Stimulated activated CD8-positive, alpha-beta memory T cell treated with anti-CD3 and anti-CD28 coated beads, Interleukin-15, amount 100 ng/mL, for 4 hours (primary cell): ENCODE measurements around the gene ZSCAN25.
A peak's percentile ranks its signal among the peaks of the same experiment; 100 is the strongest.
"Not testable (repeated sequence)": the region's sequence is repeated elsewhere in the genome, so short reads cannot be mapped to it uniquely, and the experiment has no call there.

Experiments used
- DNase-seq, 2 donors: peaks; one replicate each; pipeline ENCODE4 v3.0.0-alpha.2; 2020; ENCODE audit warnings: low read depth in 2 of 2

ZSCAN25 gene

DNA sequence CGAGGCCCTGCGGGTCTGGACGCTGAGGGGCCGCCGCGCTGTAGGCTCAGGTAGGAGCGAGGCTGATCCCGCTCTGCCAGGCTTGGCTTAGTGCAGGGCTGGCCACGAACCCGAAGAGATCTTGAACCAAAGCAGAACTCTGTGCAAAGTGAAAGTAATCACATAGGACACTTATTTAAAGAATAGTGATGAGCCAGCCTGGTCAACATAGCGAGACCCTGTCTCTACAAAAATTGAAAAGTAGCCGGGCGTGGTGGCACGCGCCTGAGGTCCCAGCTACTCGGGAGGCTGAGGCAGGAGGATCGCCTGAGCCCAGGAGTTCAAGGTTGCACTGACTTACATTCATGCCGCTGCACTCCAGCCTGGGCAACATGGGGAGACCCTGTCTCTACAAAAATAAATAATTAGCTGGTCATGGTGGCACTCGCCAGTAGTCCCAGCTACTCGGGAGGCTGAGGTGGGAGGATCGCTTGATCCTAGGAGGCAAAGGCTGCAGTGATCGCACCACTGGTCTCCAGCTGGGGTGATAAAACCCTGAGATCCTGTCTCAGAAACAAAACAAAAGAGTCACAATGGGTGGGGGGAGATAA is 541 bp downstream of the ZSCAN25 start:
- no peak for DNase-seq

DNA sequence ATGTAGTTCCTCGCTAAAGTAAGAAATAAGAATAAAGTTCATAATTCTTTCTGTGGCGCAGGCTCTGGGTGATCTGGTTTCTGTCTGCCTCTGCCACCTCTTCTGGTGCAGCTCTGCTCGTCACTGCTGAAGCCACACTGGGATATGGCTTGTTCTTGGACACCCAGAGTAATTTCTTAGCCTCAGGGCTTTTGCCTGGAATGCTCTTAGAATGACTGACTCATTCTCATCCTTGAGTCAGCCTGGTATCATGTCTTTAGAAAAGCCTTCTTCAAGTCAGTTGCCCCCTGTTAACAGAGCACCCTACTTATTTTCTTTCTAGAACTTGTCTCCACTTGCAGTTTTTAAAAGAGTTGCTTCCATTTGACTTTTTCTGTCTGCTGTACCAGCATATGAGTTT is 2.0 kb downstream of the ZSCAN25 start:
- DNase-seq, result no peak

DNA sequence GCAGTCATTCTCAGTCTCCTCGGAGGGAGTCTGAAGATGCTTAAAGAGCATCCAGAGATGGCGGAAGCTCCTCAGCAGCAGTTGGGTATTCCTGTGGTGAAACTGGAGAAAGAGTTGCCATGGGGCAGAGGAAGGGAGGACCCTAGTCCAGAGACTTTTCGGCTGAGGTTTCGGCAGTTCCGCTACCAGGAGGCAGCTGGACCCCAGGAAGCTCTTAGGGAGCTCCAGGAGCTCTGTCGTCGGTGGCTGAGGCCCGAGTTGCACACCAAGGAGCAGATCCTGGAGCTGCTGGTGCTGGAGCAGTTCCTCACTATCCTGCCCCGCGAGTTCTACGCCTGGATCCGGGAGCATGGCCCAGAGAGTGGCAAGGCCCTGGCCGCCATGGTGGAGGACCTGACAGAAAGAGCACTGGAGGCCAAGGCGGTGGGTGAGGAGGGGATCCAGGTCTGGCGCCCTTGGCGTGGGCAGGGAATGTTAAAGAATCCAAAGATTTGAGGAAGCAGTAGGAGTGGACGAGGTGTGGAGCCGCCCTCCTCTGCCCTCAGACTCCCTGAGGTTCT is 2.9 kb downstream of the ZSCAN25 start:
- DNase-seq, result no peak

DNA sequence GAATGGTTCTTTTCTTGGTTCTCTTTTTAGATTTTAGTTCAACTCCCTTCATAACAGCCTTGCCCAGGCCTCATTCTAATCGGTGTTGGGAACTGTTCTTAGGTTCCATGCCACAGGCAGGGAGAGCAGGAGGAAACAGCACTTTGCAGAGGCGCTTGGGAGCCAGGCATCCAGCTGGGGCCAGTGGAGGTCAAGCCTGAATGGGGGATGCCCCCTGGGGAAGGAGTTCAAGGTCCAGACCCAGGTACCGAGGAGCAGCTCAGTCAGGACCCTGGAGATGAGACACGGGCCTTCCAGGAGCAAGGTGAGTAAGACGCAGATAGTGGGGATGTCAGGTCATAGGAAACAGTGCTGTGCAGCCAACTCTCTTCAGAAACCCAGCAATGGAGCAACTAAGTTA is 4.5 kb downstream of the ZSCAN25 start:
- DNase-seq, result no peak

DNA sequence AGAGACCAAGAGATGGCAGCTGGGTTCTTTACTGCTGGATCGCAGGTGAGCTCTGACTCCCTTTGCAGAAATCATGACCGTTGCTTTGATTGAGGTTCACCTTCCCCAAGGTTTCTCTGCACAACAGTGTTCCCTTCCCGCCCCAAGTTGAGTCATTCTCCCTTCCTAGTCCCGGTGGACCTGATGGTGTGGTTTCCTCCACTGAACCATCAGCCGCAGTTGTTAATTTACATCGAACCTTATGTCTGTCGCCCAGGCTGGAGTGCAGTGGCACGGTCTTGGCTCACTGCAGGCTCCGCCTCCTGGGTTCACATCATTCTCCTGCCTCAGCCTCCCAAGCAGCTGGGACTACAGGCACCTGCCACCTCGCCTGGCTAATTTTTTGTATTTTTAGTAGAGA is 5.8 kb downstream of the ZSCAN25 start:
- DNase-seq, result no peak

DNA sequence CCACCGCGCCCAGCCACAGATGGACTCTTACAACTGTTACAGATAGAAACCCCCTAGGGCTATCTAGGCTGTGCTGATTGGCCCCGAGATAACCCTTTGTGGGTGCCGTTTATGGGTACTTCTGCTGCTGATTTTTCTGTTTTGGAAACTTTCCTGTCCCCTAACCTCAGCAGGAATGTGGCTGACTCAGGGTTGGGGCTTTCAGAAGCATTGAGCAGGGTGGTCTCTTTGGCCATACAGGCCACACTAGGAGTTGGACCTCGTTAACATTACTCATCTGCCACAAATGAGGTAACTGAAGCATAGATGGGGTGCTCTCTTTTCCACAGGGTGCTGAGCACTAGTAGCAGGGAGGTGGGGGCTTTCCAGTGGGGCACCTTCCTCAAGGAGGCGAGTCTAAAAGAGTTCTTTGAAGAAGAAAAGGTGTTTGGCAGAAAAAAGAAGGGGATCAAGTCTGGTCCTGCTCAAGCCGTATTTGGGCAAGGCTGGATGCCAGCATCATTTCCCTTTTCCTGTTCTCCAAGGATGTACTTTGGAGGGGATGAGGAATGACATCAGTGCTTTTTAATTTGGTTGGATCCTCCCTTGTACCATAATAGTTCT is 6.4 kb downstream of the ZSCAN25 start:
- no peak for DNase-seq

DNA sequence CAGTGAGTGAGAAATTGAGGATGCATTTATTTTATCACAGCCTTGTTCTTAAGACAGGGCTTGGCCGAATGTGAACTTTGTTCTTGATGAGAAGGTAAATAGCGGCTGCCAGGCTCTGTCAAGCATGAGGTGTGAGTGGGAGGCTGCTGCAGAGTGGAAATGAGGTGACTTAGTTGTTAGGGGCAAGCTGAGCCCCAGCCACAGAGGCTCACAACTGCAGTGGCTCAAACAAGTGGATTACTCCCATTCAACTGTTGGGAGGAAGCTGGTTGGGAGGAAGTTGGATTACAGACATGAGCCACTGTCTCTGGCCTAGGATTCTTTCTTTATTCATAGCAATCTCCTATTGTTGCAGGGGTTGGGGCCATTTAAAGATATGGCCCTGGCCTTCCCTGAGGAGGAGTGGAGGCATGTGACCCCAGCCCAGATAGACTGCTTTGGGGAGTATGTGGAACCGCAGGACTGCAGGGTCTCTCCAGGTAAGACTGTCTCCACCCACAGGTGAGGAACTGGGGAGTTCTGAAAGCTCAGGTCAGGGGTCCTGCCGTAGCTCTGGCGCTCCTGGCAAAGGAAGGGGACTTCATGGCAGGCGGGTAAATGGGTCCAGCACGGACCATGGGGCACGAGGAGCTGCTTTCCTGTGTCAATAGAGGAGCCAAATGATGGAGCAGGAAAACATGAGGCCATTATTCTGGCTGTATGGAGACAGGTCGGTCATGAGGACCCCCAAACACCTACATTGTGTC is 7.1 kb downstream of the ZSCAN25 start:
- no peak for DNase-seq

DNA sequence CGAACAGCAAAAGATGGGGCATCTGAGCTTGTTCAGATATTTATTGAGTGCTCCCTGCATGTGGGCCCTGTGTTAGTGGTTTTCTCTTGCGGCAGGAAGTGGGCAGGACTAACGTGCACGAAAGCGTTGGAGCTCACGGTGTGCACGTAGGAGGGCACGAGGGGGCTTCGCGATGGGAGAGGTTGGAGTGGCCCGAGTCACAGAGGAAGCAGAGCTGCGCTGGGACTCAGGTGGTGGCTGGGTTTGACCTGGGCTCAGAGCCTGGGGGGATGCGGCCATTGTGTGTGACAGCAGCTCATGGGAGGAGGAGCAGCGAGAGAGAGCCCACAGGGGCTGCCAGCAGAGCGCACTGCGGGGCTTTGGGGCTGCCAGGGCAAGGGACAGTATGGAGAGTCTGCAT is 7.7 kb downstream of the ZSCAN25 start:
- peak; percentile 43 to 58 for DNase-seq

DNA sequence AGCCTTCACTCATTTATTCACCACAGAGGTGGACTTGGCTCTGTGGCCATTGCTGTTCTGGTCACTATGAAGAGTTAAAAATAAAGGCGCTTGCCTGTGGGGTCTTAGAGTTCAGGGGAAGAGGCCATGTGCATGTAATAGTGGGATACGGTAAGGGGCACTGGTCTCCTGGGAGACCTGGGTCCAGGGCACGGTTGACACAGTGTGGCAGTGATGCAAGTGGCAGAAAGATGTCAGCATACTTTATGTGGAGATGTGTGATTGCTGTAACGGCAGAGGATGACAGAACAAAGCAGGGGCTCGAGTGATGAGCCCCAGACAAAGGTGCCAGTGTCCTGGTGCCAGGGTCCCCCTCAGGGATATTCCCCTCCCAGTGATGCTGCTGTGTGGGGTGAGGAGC is 8.6 kb downstream of the ZSCAN25 start:
- no peak for DNase-seq

DNA sequence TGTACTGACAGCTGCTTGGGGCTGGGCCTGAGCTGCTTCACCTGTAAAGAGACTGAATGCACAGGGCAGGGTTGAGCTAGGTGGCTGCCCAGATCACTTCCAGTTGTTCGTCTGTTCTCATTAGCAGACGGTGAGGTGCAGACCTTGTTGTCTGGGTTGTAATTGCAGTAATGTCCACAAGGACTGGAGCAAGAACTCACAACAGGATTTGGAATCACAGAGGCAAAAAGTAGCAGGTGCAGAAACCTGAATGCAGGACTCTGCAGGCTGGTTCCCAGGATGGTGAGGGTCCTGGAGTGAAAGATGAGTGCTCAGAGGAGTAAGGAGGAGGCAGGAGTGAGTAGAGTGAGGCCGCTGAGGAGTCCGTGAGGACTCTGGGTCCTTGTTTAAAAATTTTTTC is 9.2 kb downstream of the ZSCAN25 start:
- no peak for DNase-seq

DNA sequence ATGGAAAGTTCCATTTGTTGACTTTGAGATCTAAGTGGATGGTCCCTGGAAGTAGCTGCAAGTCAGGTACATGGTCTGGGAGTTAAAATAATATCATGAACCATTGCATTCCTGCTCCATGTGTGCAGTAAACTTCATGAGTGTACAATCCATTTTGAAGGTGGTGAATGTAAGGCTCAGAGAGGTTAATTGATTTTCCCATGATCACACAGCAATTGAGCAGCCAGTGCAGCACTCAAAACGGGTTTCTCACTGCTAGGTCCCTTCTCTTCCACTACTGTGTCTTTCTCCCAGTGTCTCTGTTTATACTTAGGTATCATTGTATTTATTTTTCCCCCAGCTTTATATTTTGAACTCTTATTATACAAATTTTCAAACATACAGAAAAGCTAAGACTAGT is 9.9 kb downstream of the ZSCAN25 start:
- no peak for DNase-seq

DNA sequence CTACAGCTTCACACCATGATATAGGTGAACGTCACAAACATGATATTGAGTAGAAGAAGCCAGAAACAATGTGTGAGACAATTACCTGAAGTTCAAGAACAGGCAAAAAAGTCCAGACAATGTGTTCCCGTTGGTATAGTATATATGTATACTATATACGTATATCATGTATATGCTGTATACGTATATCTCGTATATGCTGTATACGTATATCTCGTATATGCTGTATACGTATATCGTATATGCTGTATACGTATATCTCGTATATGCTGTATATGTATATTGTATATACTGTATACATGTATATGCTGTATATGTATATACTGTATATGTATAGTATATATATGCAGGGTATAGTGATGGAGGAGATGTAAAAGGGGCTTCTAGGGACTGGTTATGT is 10.8 kb downstream of the ZSCAN25 start:
- no peak for DNase-seq

DNA sequence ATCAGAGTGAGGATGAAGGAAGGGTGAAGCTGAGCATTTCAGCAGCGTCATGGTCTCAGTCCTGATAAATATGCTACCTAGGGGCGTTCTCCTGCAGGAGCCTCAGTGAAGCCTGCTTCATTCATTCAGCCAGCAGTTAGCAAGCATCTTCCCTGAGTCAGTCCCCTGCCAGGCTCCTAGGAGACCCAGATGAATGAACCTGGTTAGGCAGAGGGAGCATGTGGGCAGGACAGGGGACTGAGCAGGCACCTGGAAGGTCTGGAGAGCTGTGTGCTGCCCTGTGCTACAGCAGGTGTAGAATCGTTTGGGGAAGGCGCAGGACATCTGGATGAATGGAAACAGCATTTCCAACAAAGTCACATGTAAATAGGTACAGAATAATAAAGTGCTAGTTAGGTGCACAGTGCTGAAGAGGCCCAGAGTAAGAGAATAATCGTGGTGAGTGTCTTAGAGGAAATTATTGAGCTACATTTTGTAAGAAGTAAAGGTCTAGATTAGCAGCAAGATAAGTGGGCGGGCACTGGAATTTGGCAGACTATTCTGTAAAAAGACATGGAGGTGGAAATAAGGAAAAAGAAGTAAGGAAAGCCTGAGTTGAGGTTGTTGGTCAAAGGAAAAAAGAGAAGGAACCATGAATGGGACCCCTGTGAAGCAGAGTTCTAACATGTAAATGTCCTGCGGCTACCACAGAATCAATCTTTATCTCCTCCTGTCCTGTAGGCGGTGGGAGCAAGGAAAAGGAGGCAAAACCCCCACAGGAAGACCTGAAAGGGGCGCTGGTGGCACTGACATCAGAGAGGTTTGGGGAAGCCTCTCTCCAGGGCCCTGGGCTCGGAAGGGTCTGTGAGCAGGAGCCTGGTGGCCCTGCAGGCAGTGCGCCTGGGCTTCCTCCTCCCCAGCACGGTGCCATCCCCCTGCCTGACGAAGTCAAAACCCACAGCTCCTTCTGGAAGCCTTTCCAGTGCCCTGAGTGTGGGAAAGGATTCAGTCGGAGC is 12.0 kb downstream of the ZSCAN25 start:
- no peak for DNase-seq

DNA sequence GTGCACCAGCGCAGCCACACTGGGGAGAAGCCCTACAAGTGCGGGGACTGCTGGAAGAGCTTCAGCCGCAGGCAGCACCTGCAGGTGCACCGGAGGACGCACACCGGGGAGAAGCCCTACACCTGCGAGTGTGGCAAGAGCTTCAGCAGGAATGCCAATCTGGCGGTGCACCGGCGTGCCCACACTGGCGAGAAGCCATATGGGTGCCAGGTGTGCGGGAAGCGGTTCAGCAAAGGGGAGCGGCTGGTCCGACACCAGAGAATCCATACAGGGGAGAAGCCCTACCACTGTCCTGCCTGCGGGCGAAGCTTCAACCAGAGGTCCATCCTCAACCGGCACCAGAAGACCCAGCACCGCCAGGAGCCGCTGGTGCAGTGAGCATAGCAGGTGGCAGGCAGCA is 12.9 kb downstream of the ZSCAN25 start:
- DNase-seq, result no peak

DNA sequence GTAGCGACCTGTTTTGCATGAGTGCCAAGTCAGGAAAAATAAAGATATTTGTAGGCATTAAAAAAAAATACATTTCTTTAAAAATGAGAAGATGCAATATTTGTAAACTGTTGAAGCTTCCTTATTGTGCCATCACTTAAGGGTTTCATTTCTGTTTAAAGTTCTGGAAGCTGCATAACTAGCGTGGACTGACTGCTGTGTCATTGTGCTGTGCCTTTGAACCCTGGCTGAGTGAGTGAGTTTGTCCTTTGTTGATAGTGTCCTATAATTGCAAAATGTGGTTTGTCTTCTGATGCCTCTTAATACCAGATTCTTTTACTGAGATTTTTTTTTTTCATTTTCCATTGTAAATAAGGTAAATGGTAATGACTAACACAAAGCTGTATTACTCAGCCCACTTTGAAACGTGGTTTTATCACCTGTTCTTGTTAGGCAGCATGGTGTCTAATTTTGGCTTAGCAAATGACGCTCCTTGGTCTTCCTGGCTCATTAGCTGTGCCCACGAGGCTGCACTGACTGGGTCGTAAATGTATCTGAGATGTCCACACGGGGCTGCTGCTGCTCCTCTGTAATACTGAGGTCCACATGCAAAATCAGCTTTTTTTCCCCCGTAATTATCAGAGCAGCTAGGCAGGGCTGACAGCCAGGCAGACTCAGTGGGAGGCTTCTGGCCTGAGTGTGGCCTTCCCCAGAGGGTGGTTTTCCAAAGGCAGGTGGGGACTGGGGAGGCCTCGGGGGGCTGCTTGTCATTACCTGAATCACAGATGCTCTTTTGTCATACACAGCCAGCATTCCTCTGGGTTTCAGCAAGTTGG is 14.8 kb downstream of the ZSCAN25 start:
- no peak for DNase-seq

DNA sequence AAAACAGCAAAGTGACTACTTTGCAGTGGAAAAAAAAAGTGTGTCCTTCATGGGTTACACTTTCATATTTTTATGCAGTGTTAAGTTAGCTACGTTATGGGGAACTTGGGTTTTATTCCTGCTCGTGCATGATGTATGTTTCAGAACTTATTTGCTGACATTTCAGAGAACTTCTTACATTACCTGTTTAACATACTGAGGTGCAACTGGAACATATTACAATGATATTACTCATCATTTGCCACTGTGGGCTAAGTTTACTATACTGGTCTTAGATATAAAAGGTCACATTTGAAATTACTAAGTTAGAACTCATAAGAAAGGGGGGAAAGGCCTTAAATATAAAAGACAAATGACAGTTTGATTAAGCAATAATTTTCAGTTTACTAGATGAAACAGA is 20.7 kb downstream of the ZSCAN25 start:
- not testable (repeated sequence) for DNase-seq

DNA sequence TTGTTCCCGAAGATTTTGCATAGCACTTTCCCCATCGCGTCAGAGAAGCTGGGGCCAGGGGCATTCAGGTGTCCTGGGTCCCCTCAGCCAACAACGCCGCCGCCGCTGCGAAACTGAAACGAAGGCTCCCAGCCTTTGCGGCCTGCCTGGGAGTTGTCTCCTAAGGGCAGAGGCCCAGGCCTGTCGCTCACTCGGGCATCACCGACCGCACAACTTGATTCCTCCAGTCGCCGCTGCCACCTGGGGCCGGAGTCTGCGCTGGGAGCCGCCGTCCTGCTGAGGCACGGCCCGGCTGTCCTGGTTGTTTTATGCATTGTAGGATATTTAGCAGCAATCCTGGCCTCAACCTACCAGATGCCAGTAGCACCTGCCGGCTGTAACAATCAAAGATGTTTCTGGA is 22.0 kb downstream of the ZSCAN25 start:
- DNase-seq, result no peak

DNA sequence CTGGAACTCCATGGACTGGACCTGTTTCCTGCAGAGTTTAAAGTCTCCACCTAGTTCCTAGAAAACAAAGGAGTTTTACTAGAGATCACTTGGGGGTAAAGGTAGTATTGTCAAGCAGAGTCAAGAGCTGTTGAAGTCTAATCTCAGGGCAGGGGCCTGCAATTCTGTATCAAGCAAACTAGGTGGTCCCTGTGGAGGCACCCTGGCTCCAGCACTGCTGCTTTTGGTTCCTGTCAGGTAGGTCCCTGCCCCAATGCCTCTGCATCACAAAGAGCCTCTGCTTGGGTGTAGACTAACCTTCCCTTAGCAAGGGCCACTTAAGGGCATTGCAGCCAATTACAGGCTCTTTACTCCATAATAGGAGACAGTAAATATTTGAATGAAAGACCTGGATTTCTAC is 22.5 kb downstream of the ZSCAN25 start:
- DNase-seq, result no peak

DNA sequence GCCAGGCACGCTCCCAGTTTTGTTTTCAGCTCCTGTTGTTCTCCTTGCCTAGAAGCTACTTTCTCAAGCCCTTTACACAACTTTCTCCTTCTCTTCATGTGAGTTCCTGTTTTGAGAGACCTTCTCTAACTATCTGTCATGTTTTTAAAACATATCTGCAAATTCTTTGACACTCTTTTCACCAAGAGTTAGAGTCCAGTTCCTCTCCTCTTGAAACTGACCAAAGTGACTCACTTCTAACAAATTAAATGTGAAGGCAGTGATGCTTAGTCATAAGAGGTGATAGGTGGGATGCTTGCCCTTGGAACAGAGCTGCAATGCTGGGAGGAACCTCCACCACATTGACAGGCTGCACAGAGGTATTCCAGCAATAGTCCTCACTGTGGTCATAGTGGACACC is 25.3 kb downstream of the ZSCAN25 start:
- no peak for DNase-seq

DNA sequence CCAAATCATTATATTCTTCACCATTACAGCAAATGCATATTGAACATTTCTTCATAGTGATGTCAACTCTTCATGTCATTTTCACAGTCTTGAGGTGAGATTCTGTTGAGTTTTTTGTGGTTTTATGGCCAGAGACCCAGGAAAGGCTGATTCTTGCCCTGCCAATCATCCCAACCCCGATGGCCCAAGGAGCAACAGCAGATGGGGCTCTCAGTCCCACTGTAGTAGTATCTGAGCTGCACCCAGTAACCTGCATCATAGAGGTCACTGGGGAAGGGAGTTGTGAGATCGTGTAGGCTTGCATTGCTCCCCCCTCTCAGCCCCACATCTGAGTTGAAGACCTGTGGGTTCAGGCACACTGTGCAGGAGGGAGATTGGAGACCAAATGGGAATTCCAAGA is 26.7 kb downstream of the ZSCAN25 start:
- DNase-seq, result no peak

DNA sequence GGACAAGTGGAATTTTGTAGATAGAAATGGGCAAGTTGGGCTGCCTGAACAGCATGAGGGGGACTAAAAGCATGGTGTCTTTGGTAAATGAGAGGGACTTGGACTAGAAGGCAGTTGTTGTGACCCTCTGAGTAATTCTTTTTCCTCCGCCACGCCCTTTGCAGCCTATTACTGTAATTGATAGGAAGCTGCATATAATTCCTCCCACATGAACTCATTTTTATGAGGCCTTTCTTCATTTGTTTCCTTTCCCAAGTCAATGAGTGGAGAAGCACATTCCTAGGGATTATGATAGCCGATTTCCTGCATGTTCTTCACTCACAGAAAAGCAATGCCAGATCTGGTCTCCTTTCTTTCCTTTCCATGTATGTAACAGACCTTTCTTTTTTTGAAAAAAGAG is 27.7 kb downstream of the ZSCAN25 start:
- no peak for DNase-seq
